GM12892 (cell line): ENCODE measurements around the gene PTPRK.

Source experiments
- DNase-seq: peaks from one replicate; pipeline ENCODE4 v3.0.0; 2011; ENCODE audit not compliant: insufficient read length
- FAIRE-seq: peaks from 2 replicates; lab custom pipeline; 2011; peaks lifted over from hg19 to GRCh38; lab: Jason Lieb, UNC
- POLR2A ChIP-seq: IDR thresholded peaks from 2 replicates; pipeline ENCODE4 v1.6.1; 2011; ENCODE audit warnings: low read depth, low read length, control low read depth
- POLR2AphosphoS5 ChIP-seq: IDR thresholded peaks from 2 replicates; pipeline ENCODE4 v1.6.1; 2011; ENCODE audit warnings: low read depth, low read length, control low read depth
- TAF1 ChIP-seq: IDR thresholded peaks from 2 replicates; pipeline ENCODE4 v1.6.1; 2011; ENCODE audit warnings: low read depth, mild to moderate bottlenecking, control low read depth, low read length, borderline replicate concordance

PTPRK gene

DNA sequence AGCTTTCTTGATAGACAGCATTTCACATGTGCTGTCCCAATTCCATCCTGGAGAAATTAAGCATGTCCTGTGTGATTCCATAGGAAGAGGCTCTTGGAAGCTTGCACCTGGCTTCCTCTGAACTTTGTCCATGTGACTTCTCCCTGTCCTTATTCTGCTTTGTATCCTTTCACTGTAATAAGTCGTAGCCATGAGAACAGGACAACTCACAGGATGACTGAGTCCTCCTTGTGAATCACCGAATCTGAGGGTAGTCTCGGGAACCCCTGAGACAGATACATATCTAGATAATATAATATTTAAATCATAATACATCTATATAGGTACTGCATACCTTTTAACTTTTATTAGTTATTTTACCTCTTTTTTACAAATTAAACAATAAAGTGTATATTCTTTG lies 462.9 kb downstream of the PTPRK start:
- no peak for TF ChIP-seq POLR2AphosphoS5
- no peak for TF ChIP-seq TAF1
- TF ChIP-seq POLR2A = no peak
- FAIRE-seq (no peak), DNase-seq (no peak)

DNA sequence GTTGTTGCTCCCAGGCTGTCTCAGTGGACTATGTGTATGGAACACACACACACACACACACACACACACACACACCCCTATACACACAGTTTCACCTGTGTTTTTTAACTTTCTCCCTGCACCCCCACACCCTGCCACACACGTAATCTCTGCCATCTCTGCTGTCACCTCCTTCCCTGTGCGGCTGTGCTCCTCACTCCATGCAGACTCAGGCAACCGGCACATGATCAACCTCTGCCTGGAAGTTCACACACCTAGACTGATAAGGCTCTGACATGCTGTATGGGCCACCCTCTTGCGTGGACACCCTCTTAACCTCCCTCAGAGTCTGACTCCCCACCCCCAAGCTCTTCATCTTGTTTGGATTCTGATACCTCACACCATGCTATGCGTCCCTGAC lies 467.3 kb downstream of the PTPRK start:
- TF ChIP-seq POLR2AphosphoS5 (no peak), TAF1 (no peak), POLR2A (no peak)

DNA sequence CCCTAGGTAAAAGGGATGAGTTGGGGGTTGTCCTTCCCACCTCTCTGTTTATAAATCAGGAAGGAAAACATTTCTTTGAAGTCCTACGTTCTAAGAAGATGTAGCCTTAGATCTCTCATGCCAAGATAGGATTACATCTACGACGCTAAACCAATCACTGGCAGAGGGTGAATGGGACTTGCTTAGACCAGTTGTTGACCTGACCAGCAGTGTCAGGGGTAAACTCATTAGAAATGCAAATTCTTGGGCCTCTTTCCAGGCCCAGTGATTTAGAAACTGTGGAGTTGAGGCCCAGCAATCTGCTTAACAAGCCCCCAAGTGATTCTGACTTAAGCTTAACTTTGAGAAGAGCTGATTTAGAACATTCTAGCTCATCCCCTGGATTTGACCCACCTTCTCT lies 472.4 kb downstream of the PTPRK start:
- no peak for FAIRE-seq
- TF ChIP-seq POLR2AphosphoS5 (no peak), POLR2A (no peak), TAF1 (no peak)
- no peak for DNase-seq

More for the DNA sequence above, 467.3 kb downstream of the PTPRK start:
- no peak for DNase-seq
- FAIRE-seq = no peak

DNA sequence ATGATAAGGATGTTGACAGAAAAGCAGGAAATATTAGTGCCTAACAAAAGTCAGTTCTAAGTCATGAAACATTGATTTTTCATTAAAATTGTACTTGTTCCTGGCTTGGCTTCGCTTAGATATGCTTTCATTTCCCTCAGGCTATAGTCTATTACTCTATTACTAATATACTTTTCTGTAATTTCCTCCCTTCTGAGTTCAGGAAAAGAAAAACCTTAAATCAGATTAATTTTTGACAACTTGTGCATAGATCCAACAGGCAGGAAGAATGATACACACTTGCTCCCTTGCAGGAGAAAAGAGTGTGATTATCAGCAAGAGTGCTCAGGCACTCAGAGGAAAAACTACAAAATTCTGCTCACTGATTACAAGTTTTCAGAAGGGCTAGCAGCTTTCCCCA lies 474.4 kb downstream of the PTPRK start:
- TF ChIP-seq POLR2AphosphoS5 (no peak), POLR2A (no peak), TAF1 (no peak)
- DNase-seq (no peak), FAIRE-seq (no peak)

DNA sequence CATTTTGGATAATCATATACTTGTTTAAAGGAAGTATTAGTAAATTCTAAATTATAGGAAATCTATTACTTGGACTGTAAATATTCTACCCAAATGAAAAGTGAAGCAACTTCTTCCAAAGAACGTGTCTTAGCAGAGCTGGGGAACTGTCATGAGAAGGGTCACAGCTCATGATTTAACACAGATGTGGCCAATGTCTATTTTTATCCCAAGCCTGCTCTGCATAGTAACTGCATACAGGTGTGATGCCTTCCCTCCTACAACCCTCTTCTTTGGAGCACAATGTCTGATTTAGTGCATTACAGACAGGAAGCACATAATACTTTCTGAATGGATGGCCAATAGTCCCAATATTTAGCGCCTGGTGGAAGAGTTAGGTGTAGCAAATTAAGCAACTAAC lies 480.9 kb downstream of the PTPRK start:
- FAIRE-seq (peak; percentile 46), DNase-seq (no peak)
- TF ChIP-seq TAF1 (no peak), POLR2AphosphoS5 (no peak), POLR2A (no peak)

DNA sequence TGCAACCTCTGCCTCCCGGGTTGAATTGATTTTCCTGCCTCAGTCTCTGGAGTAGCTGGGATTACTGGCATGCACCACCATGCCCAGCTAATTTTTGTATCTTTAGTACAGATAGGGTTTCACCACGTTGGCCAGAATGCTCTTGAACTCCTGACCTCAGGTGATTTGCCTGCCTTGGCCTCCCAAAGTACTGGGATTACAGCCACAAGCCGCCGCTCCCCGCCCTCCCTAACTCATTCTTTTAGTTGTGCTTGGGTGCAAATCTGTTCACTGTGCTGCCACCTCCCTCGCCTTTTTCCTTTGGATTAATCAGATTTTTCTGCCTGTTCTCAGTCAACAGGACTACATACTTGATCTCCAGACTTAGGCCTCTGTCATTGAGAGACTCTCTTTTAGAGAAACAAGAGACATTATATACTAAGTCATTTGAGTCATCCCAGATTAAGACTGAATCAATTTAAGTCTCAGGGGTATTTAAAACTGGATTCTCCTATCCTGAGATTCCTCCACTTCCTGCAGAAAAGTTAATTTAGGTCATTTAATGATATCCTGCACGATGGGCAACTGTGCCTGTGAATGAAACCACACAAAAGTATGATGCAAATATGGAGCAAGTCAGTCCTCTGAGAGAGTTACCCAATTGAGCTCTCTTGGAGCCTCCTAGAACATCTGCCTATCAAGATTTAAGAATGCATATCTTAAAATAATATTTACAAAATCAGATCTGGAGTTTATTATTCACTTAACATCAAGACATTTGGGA lies 483.4 kb downstream of the PTPRK start:
- TF ChIP-seq POLR2AphosphoS5 (no peak), POLR2A (no peak), TAF1 (no peak)
- no peak for DNase-seq
- no peak for FAIRE-seq

DNA sequence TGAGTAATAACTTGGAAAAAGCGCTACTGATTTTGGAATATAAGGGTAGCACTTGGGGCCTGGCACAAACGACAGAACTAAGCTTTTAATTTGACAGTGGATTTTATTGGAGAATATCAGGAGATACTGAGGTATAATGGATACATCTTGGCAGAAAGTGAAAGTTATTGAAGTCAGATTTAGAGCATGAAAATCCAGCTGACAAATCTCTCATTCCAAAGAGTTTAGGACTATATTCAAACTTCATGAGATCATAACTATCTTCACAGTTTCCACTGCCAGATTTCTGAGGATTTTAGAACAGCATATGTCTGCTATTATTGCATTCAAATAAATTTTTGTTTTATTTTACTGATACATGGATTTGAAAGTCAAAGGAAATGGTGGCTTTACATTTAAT lies 487.2 kb downstream of the PTPRK start:
- DNase-seq (no peak), FAIRE-seq (no peak)
- TF ChIP-seq TAF1 = no peak
- no peak for TF ChIP-seq POLR2A
- TF ChIP-seq POLR2AphosphoS5 = no peak

DNA sequence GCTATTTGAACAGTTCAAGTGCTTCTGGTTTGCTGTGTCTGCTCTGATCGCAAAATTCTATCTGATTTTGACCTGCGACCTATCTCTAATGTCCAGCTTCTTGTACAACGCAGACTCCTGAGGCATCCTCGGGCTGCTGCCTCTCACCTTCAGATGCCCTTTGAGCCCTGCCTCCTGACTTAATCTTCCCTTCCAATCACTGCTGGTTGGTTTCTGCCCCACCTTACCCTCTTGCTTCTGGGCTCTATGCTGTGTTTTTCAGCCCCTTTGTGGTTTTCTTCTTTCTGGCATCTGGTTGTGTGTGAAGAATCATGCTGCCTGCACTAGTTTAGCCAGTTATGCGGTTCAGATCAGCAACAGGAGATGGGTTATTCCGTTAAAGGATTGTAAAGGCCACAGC lies 488.4 kb downstream of the PTPRK start:
- no peak for FAIRE-seq
- DNase-seq = no peak
- TF ChIP-seq TAF1 = no peak
- TF ChIP-seq POLR2AphosphoS5 = no peak
- TF ChIP-seq POLR2A = no peak

DNA sequence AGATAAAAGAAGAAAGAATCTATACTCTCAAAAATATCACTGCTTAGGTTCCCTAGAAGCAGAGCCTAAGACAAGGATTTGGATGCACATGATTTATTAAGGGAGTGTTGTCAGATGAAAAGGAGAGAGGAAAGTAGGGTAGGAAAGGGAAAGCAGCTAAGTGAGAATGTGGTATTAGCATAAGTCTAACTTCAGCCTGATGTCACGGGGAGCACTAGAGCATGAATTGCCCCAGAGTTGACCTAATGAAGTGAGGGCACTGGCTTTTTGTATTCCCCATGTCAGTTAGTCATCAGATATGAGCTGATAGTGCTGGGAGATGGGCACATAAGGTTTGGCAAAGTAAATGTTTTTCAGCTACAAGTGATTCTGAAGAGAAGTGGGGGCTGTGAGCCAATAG lies 490.6 kb downstream of the PTPRK start:
- FAIRE-seq = no peak
- TF ChIP-seq POLR2A (no peak), POLR2AphosphoS5 (no peak), TAF1 (no peak)
- no peak for DNase-seq

DNA sequence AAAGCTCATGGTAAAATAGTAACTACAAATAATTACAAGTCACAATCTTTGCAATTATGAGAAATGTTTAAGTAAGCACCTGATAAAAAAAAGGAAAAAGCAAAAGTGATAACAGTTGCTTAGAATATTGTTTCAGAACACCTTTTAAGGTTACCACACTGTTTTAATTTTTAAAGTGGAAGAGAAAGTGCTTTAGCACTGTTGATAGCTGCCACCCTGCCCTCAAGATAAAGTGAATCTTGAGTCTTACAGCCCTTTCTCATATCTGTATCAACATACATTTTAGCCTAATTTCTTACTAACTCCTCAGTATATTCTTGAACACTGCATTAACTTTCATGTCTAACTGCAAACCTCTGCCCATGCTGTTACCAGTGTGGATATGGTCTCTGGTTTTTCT lies 492.2 kb downstream of the PTPRK start:
- DNase-seq = no peak
- FAIRE-seq = no peak
- TF ChIP-seq POLR2AphosphoS5 (no peak), POLR2A (no peak), TAF1 (no peak)

DNA sequence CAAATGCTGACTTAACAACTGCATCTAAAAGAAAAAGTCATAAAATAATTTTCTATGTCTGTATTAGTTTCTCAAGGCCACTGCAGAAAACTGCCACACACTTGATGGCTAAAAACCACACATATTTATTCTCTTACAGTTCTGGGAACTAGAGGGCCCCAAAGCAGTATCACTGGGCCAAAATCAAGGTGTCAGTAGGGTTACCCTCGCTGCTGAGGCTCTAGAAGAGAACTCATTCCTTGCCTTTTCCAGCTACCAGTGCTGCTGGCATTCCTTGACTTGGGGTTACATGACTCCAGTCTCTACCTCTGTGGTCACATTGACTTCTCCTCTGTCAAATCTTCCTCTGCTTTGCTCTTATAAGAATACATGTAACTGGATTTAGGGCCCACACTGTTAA lies 494.9 kb downstream of the PTPRK start:
- DNase-seq (no peak), FAIRE-seq (no peak)
- no peak for TF ChIP-seq TAF1

DNA sequence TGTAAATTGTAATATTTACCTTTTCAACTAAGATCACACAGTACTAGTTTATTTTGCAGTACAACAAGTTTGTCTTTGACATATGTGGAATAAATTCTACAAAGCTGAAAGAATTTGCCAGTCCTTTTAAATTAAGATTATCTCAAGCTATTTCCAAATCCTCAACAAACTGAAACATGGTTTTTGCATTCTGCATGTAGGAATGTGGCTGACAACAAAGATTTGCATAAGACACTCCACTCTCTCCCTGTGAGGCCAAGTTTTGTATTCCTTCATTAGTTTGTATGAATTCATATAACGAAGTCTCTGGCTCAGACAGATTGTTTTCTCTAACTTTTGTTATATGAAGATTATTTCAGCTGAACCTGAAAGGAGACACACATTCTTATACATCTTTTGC lies 495.4 kb downstream of the PTPRK start:
- FAIRE-seq = no peak
- DNase-seq = no peak
- TF ChIP-seq TAF1 = no peak
- TF ChIP-seq POLR2AphosphoS5 = no peak
- TF ChIP-seq POLR2A = no peak
